ENCODE data around the gene AP1G1.

AP1G1 gene

DNA sequence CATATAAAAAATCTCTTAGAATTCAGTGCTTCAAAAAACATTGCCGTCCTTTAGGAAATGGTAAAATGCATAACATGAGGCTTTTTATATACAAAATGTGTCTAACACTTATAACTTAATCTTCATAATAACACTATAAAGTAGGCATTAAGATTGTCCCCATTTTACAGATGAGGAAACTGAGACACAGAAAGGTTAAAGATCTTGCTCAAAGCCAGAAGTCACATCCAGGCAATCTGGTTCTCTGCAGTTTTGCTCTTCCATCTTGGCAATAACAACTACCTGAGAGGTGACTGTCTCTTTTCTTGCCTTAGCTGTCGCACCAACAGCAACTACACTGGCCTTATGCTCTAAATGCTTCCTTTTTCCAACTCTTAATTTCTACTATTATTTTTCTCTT is 24.5 kb downstream of the AP1G1 start:
- TF ChIP-seq, protein P1, sequence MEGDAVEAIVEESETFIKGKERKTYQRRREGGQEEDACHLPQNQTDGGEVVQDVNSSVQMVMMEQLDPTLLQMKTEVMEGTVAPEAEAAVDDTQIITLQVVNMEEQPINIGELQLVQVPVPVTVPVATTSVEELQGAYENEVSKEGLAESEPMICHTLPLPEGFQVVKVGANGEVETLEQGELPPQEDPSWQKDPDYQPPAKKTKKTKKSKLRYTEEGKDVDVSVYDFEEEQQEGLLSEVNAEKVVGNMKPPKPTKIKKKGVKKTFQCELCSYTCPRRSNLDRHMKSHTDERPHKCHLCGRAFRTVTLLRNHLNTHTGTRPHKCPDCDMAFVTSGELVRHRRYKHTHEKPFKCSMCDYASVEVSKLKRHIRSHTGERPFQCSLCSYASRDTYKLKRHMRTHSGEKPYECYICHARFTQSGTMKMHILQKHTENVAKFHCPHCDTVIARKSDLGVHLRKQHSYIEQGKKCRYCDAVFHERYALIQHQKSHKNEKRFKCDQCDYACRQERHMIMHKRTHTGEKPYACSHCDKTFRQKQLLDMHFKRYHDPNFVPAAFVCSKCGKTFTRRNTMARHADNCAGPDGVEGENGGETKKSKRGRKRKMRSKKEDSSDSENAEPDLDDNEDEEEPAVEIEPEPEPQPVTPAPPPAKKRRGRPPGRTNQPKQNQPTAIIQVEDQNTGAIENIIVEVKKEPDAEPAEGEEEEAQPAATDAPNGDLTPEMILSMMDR (IDR thresholded peaks at IDR 0.05), result no peak
- no peak overlapping the region for H3K4me3 Mint-ChIP-seq
- no peaks in the 10 kb centered on the region for H3K9me3 Mint-ChIP-seq

DNA sequence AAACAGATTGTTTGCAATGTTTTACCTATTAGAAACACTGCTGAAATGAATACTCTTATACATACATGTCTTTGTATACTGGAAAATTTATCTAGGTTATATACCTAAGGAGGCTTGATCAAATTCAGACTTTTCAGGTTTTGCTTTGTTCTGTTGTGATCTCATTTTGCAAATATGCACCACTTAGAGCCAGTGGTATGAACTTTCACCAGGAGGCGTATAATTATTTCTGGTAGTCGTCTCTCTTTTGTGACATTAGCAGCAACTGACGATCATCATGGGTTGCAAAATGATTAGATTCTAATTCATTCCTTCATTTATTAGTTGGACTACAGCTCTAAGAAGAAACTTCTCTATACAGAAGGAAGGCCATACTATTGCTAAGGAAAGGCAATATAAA is 26.9 kb downstream of the AP1G1 start:
- Mint-ChIP-seq H3K4me1 (peaks cover 7% of the 10 kb centered on the region), H3K4me3 (no peak overlapping the region), H3K27ac (peak overlapping the region; percentile 55), H3K36me3 (ENCODE audit: low read depth) (peaks cover 46% of the 10 kb centered on the region), H3K27me3 (ENCODE audit: low read depth, poor library complexity) (no peaks in the 10 kb centered on the region), H3K9me3 (no peaks in the 10 kb centered on the region)
- no peak for DNase-seq
- TF ChIP-seq, protein P1 (IDR thresholded peaks at IDR 0.05), result no peak

More for the DNA sequence above, 24.5 kb downstream of the AP1G1 start:
- Mint-ChIP-seq H3K27ac (no peak overlapping the region), H3K27me3 (ENCODE audit: low read depth, poor library complexity) (no peaks in the 10 kb centered on the region), H3K4me1 (no peaks in the 10 kb centered on the region), H3K36me3 (ENCODE audit: low read depth) (peaks cover 54% of the 10 kb centered on the region)
- no peak for DNase-seq

DNA sequence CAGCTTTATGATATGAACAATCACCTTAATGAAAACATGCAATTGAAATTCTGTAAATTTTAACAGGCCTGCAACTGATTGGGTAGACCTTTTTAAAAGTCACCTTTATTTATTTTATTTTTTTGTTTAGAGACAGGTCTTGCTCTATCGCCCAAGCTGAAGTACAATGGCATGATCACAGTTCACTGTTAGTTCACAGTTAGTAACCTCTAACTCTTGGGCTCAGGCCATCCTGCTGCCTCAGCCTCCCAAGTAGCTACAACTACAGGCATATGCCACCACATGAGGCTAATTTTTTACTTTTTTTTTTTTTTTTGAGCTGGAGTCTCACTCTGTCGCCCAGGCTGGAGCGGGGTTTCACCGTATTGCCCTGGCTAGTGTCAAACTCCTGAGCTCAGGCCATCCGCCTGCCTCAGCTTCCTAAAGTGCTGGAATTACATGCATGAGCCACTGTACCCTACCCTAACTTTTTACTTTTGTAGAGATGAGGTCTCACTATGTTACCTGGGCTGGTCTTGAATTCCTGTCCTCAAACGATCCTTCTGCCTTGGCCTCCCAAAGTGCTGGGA is 28.0 kb downstream of the AP1G1 start:
- H3K36me3 Mint-ChIP-seq (ENCODE audit: low read depth), result peaks cover 40% of the 10 kb centered on the region
- DNase-seq, result no peak
- H3K27me3 Mint-ChIP-seq (ENCODE audit: low read depth, poor library complexity), result no peaks in the 10 kb centered on the region
- H3K4me1 Mint-ChIP-seq, result peaks cover 7% of the 10 kb centered on the region
- no peak overlapping the region for H3K4me3 Mint-ChIP-seq
- no peaks in the 10 kb centered on the region for H3K9me3 Mint-ChIP-seq
- H3K27ac Mint-ChIP-seq, result no peak overlapping the region
- TF ChIP-seq, protein P1 (IDR thresholded peaks at IDR 0.05), result no peak

DNA sequence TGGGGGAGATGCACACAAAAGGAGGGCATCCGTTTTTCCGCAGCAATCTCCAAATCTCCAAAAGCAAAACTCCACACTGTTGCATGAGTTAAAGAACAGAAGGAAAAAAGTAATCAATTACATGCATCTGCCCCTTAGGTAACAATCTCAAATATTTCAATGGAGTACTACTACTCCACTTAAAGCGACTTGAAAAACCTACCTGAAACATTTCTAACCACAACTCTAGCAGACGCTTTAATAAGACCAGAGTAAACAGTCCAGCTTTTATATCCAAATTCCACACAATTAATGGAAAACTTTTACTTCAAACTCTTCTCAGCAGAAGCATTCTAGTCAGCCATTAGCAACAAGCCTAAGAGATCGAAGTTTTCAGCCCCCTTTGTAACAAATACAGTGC is 29.9 kb downstream of the AP1G1 start:
- peaks cover 7% of the 10 kb centered on the region for H3K4me1 Mint-ChIP-seq
- peak overlapping the region; percentile 72 for H3K27ac Mint-ChIP-seq
- no peak for DNase-seq
- no peaks in the 10 kb centered on the region for H3K9me3 Mint-ChIP-seq
- TF ChIP-seq, protein P1 (IDR thresholded peaks at IDR 0.05), result no peak
- no peak overlapping the region for H3K4me3 Mint-ChIP-seq
- peaks cover 44% of the 10 kb centered on the region for H3K36me3 Mint-ChIP-seq (ENCODE audit: low read depth)
- H3K27me3 Mint-ChIP-seq (ENCODE audit: low read depth, poor library complexity), result no peaks in the 10 kb centered on the region

DNA sequence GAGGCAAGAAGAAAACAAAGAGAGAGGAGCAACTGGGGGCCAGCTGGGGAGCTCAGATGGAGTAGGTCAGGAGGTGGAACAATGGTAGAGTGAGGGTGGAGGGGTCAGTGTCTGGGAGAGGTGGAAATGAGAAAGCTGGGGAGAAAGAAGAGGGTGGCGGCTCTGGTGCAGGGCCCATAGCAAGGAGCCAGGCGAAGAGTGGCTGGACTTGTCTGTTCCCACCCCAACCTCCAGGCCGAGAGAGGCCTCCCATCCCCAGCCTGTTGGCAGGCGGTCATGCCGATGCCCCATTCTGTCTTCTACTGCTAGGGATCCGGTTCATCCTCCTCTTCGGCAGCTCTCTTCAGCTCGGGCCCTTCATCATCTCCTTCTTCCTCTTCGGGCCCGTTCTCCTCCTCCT is 31.3 kb downstream of the AP1G1 start:
- Mint-ChIP-seq H3K9me3 (no peaks in the 10 kb centered on the region), H3K4me1 (peaks cover 7% of the 10 kb centered on the region)

DNA sequence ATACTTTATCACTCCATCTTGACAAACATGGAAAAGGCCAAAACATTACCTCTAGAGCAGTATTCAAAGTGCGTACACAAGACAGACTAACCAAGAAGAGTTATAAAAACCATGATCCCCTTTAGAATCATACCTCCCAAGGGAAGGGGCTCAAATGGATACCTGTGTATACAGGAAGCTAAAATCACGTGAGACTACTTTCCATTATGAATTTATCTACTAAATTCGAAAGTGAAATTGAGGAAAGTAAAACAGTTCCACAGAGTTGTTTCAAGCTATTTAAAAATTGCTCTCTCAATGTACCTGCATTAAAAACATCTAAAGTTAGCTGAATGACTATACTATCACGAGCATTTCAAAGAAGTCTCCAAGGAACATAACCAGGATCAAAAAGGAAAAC is 32.7 kb downstream of the AP1G1 start:
- Mint-ChIP-seq H3K9me3 (no peaks in the 10 kb centered on the region), H3K4me3 (no peak overlapping the region), H3K4me1 (peaks cover 7% of the 10 kb centered on the region), H3K36me3 (ENCODE audit: low read depth) (peaks cover 52% of the 10 kb centered on the region), H3K27ac (no peak overlapping the region), H3K27me3 (ENCODE audit: low read depth, poor library complexity) (no peaks in the 10 kb centered on the region)
- no peak for DNase-seq
- TF ChIP-seq, protein P1 (IDR thresholded peaks at IDR 0.05), result no peak

More for the DNA sequence above, 31.3 kb downstream of the AP1G1 start:
- no peak overlapping the region for H3K4me3 Mint-ChIP-seq
- DNase-seq, result no peak
- peaks cover 52% of the 10 kb centered on the region for H3K36me3 Mint-ChIP-seq (ENCODE audit: low read depth)
- TF ChIP-seq, protein P1 (IDR thresholded peaks at IDR 0.05), result no peak
- no peak overlapping the region for H3K27ac Mint-ChIP-seq
- no peaks in the 10 kb centered on the region for H3K27me3 Mint-ChIP-seq (ENCODE audit: low read depth, poor library complexity)

All from nephron progenitor cell (in vitro differentiated cells).